GM06990 (cell line): Measurements from ENCODE around the gene MICALL2.

ENCODE experiments used
- DNase-seq: peaks from one replicate; pipeline ENCODE4 v3.0.0-alpha.2; 2011; ENCODE audit not compliant: insufficient read length; ENCODE audit errors: extremely low read depth
- H3K27me3 ChIP-seq: replicated peaks from 2 replicates; pipeline ENCODE4 v1.6.0; 2011; ENCODE audit warnings: low read length; ENCODE audit not compliant: control insufficient read depth, insufficient read depth
- H3K36me3 ChIP-seq: 2 replicates; pipeline ENCODE4 v1.5.1; 2011; ENCODE audit warnings: low read length; ENCODE audit not compliant: control insufficient read depth, insufficient read depth
- H3K4me3 ChIP-seq: replicated peaks from 2 replicates; pipeline ENCODE4 v1.5.1; 2011; ENCODE audit warnings: low read depth, mild to moderate bottlenecking, control low read depth, low read length
- CTCF ChIP-seq: IDR thresholded peaks from 2 replicates; pipeline ENCODE4 v1.5.1; 2011; ENCODE audit warnings: low read length, control low read depth, mild to moderate bottlenecking, inconsistent platforms; ENCODE audit not compliant: insufficient read depth, poor library complexity, severe bottlenecking

The MICALL2 gene

GRCh38 chr7:1483536-1484505, 24.6 kb upstream of the MICALL2 start:
- Histone ChIP-seq H3K4me3 (no peak overlapping the region), H3K36me3 (peaks cover 36% of the 10 kb centered on the region), H3K27me3 (no peaks in the 10 kb centered on the region)
- DNase-seq: no peak
- TF ChIP-seq CTCF: no peak

- TF ChIP-seq CTCF: no peak
- H3K36me3 ChIP-seq: peaks cover 32% of the 10 kb centered on the region
- no peaks in the 10 kb centered on the region for H3K27me3 ChIP-seq
- no peak for DNase-seq
- H3K4me3 ChIP-seq: no peak overlapping the region
Measured at GRCh38 chr7:1483079-1483478, 23.8 kb upstream of the MICALL2 start.

GRCh38 chr7:1481300-1481699, 22.0 kb upstream of the MICALL2 start:
- no peak overlapping the region for H3K4me3 ChIP-seq
- no peak for DNase-seq
- no peak for TF ChIP-seq CTCF
- no peaks in the 10 kb centered on the region for H3K27me3 ChIP-seq
- H3K36me3 ChIP-seq: peaks cover 32% of the 10 kb centered on the region

- Histone ChIP-seq H3K36me3 (peaks cover 37% of the 10 kb centered on the region), H3K4me3 (no peak overlapping the region), H3K27me3 (no peaks in the 10 kb centered on the region)
- no peak for DNase-seq
- TF ChIP-seq CTCF: no peak
Measured at GRCh38 chr7:1480670-1481069, 21.4 kb upstream of the MICALL2 start.

- peaks cover 38% of the 10 kb centered on the region for H3K36me3 ChIP-seq
Measured at GRCh38 chr7:1479287-1479686, 20.0 kb upstream of the MICALL2 start.

More at GRCh38 chr7:1479287-1479686, 20.0 kb upstream of the MICALL2 start:
- no peak for TF ChIP-seq CTCF
- Histone ChIP-seq H3K4me3 (no peak overlapping the region), H3K27me3 (no peaks in the 10 kb centered on the region)
- no peak for DNase-seq
